ENCODE data around the gene SPDYE1. TPM values are rescaled to one million over a fixed set of nuclear protein-coding genes. Genes with fewer than 3 reads are reported as not detected.

Gene SPDYE1
- total RNA-seq, 4 donors from 2014 or later, result not detected

- intact Hi-C loops (cut with DNase I), result no loop called here
Observed at GRCh38 chr7:44059219-44060090, 61.8 kb downstream of the SPDYE1 start.

More at GRCh38 chr7:44059219-44060090, 61.8 kb downstream of the SPDYE1 start:
- DNase-seq, result peak in 1 of 2 donors; percentile 2
- WGBS, 2 donors, result 88 to 93% methylated on average over 6 to 14 of the region's 14 CpGs
- no peaks in the 10 kb centered on the region for H3K9me3 ChIP-seq
- peaks cover 59% of the 10 kb centered on the region in 2 donors for H3K36me3 ChIP-seq
- no peaks in the 10 kb centered on the region for H3K27me3 ChIP-seq
- peaks cover under 1 to 4% of the 10 kb centered on the region in 2 donors for H3K4me1 ChIP-seq
- TF ChIP-seq CTCF (IDR thresholded peaks at IDR 0.05) (no peak), POLR2A (IDR thresholded peaks at IDR 0.05) (no peak)
- no peak overlapping the region for H3K27ac ChIP-seq
- H3K4me3 ChIP-seq (replicated peaks in 1 of 3), result no peak overlapping the region

Small RNAs within 50 kb of the gene (microRNA-seq; reads per million reads assigned to microRNA genes)
- not detected for gene MIR6837

Other genes with a start within 250 kb of the SPDYE1 start
- 10 to 100 TPM; 28.5 to 44.5 (median 36.7) TPM for gene BLVRA, start 239.2 kb upstream of the SPDYE1 start, total RNA-seq
- gene MRPS24, start 128.4 kb upstream of the SPDYE1 start, total RNA-seq, result 100 to 1,000 TPM in 1 of 4 donors, 10 to 100 TPM in 3; 52.2 to 110 (median 88.7) TPM
- 10 to 100 TPM; 33.2 to 51.6 (median 41.0) TPM for gene URGCP, start 91.3 kb upstream of the SPDYE1 start, total RNA-seq
- gene UBE2D4, start 71.5 kb upstream of the SPDYE1 start, total RNA-seq, result 10 to 100 TPM; 28.2 to 50.4 (median 31.1) TPM
- gene DBNL, start 46.8 kb downstream of the SPDYE1 start, total RNA-seq, result 100 to 1,000 TPM; 108 to 165 (median 138) TPM
- 10 to 100 TPM in 2 of 4 donors, 1 to 10 TPM in 2; 2.2 to 28.0 (median 9.1) TPM for gene PGAM2, start 67.7 kb downstream of the SPDYE1 start, total RNA-seq
- 10 to 100 TPM; 51.1 to 85.0 (median 58.2) TPM for gene POLM, start 84.6 kb downstream of the SPDYE1 start, total RNA-seq
- gene AEBP1, start 106.4 kb downstream of the SPDYE1 start, total RNA-seq, result 100 to 1,000 TPM in 1 of 4 donors, 10 to 100 TPM in 3; 38.9 to 151 (median 57.6) TPM
- gene POLD2, start 125.7 kb downstream of the SPDYE1 start, total RNA-seq, result 10 to 100 TPM; 48.8 to 65.8 (median 55.1) TPM
- gene MYL7, start 143.4 kb downstream of the SPDYE1 start, total RNA-seq, result not detected
- gene GCK, start 191.5 kb downstream of the SPDYE1 start, total RNA-seq, result under 1 TPM in 2 of 4 donors, not detected in 2; 0.22 to 0.73 TPM
- 10 to 100 TPM; 51.7 to 90.0 (median 60.2) TPM for gene YKT6, start 203.1 kb downstream of the SPDYE1 start, total RNA-seq